Hindlimb muscle (tissue), 1 donor: ENCODE measurements around the gene BET1L. TPM values are rescaled to one million over a fixed set of nuclear protein-coding genes. Genes with fewer than 3 reads are reported as not detected.
"Not testable (repeated sequence)": the region's sequence is repeated elsewhere in the genome, so short reads cannot be mapped to it uniquely, and the experiment has no call there.

Source experiments
- DNase-seq: peaks from one replicate; pipeline ENCODE4 v3.0.0-alpha.2; 2013
- polyA plus RNA-seq: library from polyadenylated mRNA; unstranded; fragments of 120-200 nt; gene quantifications from one replicate; pipeline ENCODE4 v1.2.1, GENCODE V29; 2013; ENCODE audit not compliant: insufficient read length

Gene BET1L, protein sequence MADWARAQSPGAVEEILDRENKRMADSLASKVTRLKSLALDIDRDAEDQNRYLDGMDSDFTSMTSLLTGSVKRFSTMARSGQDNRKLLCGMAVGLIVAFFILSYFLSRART
- 35.6 TPM for polyA plus RNA-seq

- DNase-seq: peak; percentile 95
Measured at GRCh38 chr11:207208-207862, at the start of gene BET1L, which contains the start of gene RIC8A. Gene BET1L (minus strand): TSS chr11:207399. CDS start chr11:207321, 78 bp downstream. Gene RIC8A (plus strand): TSS chr11:207708. CDS start chr11:208855, 1,147 bp downstream.

DNA sequence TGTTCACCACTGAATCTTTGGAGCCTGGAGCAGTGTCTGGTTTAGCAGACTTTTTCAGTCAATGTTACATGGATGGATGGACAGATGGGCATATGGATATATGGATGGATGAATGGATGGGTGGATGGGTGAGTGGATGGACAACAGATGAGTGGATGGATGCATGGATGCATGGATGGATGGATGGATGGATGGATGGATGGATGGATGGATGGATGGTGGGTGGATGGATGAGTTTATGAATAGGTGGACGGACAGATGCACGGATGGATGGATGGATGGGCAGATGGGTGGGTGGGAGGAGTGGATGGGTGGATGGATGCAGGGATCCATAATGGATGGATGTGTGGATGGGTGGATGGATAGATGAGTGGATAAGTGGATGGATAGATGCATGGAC lies 48.6 kb upstream of the BET1L start:
- DNase-seq: no peak

GRCh38 chr11:255176-255575 lies 48.0 kb upstream of the BET1L start:
- DNase-seq: no peak

DNA sequence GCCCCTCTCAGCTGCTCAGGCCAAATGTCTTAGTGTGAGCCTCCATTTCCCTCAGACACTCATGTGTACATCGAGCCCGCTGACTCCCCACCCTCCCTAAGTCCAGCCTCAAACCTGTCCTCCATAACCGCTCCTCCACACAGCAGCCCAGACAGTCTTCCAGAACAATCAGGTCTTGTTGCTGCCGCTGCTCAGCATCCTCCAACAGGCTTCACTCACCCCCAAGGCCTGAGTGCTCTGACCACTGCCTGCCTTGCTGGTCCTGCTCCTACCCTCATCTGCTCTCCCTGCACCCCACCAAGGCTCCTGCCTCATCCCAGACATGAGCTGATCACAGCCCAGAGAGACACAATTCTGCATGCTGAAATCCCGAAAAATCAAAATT lies 46.7 kb upstream of the BET1L start:
- no peak for DNase-seq

DNA sequence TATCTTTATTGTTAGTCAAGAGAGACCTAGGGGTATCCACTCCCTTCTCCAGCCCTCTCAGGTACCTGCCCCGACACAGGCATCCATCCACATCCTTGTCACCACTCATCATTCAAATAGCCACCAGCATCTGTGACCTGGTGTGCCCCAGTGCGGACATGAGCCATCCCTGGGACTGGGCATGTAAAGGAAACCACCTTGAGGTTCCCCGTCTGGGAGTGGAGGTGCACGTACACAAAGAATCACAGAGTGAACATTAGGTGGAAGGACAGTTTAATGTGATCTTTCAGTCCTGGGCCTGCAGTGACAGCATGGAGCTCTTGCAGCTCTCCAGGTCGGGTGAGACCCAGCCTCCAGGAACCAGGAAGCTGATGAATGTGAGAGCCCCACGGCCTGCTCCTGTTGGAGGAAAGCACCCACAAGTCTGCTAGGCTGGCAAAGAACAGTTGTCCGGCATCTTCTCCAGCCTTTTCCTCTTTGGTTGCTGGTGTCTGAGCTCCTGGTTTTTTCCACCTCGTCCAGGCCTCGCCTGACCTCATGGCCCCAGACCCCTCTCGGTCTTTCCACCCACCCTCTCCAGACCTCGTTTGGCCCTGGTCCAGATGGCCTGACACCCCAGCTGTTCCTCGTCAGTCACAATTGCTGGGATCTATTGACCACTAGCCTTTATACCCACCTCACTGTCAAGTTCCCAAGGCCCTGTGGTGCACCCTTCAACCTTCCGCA lies 46.1 kb upstream of the BET1L start:
- no peak for DNase-seq

DNA sequence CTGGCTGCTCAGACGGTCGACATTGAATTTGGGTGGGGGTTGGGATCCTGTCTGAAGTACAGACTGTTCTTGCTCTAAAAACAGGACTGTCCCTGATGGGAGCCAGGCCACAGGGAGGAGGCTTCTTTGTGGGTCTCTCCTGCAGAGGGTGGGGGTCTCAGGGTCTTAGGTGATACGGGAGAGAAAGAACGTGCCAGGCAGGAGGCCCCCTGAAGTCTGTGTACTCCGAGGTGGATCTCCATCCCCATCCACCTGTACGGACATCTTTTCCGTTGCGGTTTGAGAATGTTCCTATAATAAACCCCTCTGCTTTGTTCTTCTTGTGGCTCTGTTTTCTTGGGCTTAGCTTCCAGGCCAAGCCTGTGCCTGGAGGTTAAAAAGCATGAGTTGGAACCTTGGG lies 45.5 kb upstream of the BET1L start:
- DNase-seq: no peak

DNA sequence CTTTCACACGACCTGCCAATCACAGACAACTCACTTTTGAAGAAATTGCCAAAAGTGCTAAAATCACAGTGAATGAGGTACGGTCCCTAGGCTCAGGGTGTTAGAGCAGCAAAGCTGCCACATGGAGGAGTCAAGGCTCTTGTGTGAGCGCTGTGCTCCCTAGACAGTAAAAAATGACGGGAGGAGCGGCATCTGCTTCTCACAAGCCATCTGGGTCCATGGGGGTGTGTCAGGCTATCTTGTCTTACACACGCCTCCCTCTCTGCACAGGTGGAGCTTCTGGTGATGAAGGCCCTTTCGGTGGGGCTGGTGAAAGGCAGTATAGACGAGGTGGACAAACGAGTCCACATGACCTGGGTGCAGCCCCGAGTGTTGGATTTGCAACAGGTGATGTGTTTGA lies 44.4 kb upstream of the BET1L start:
- no peak for DNase-seq

- DNase-seq: no peak
Measured at GRCh38 chr11:250740-251299, 43.6 kb upstream of the BET1L start.

DNA sequence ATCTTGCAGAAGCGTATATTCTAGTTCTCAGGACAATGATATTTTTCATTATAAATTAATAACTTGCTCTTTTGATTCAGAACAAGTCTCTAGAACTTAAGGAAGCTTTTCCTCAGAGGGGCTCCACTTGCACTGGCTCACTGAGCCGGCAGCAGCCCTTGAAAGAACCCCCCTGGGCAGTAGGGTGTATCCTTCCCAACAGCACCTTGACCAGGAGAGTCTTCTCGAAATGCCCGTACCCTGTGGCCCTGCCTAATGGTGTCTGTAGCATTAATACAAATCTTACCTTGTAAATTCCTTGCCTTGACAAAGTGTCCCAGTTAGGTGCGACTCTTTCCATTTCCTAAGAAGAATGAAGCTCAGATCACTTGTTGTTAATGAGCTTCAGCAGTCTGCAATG lies 43.1 kb upstream of the BET1L start:
- DNase-seq: no peak

- DNase-seq: no peak
Measured at GRCh38 chr11:249062-249461, 41.9 kb upstream of the BET1L start.

GRCh38 chr11:244376-244775 lies 37.2 kb upstream of the BET1L start:
- no peak for DNase-seq

DNA sequence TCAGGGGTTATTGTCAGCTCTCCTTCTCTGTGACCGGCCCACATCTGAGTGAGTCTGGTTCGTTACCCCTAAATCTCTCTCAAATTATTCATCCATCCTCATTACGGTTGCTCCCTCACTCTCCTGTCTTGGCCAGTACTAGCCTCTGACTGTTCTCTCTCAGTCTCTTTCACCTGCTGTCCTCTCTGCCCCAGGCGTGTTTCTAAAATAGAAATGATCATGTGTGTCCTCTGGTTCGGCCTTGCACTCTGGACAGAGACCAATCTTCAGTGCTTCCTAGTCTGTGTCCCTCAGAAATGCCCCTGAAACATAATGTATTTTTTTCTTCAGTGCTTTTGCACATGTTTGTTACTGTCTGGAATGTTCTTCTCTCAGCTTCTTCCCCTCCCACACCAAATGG lies 34.4 kb upstream of the BET1L start:
- DNase-seq: no peak

GRCh38 chr11:240315-240714 lies 33.1 kb upstream of the BET1L start:
- DNase-seq: no peak

- not testable (repeated sequence) for DNase-seq
Measured at GRCh38 chr11:238346-238745, 31.1 kb upstream of the BET1L start.

DNA sequence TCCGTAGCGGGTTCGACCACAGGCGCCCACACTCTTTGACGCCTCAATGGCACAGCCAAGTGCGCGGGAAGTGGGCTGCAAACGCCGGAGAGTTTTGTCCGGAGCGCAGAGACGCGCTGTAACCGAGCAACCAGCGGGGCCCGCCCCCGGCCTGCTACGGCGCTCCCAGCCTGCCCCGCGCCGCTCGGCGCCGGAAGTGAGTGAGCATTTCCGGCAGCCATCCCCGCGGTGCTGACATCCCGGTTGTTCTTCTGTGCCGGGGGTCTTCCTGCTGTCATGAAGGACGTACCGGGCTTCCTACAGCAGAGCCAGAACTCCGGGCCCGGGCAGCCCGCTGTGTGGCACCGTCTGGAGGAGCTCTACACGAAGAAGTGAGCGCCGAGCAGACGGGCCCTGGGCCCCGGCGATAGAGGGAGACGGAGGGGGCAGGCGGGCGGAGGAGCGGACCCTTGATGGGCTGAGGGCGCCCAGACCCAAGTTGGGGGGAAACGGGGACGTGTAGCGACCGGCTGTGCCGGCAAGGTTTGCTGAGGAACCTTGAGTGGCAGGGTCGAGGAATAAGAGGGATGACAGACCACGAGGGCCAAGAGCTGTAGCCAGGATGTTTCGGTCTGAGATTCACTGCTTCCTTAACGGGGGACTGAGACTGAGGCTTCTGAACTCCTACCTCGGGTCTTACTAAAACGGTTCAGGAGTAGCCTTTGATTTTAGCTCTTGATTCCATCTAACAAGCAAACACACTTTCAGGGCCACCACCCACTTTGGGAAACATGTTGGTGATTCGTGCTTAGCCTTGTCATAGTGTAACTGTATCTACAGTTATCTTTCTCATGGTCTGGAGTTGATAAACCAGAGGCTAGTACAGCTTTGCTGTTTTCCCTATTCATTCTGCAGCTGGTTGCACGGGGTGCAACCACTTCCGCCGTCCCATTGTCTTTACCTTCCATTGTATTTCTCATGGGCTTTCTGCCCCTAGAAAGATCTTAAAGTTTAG lies 29.9 kb upstream of the BET1L start, which contains the start of gene PSMD13:
TSS of gene PSMD13 (plus strand) at position 203 of the 994 bp plus-strand sequence. CDS start at position 277, 74 bp downstream.
- DNase-seq: peak; percentile 92

GRCh38 chr11:235997-236773 lies 29.0 kb upstream of the BET1L start, which contains the start of gene SIRT3:
Gene SIRT3 (minus strand): TSS chr11:236342. CDS start chr11:236328, 14 bp downstream.
- DNase-seq: peak; percentile 79

DNA sequence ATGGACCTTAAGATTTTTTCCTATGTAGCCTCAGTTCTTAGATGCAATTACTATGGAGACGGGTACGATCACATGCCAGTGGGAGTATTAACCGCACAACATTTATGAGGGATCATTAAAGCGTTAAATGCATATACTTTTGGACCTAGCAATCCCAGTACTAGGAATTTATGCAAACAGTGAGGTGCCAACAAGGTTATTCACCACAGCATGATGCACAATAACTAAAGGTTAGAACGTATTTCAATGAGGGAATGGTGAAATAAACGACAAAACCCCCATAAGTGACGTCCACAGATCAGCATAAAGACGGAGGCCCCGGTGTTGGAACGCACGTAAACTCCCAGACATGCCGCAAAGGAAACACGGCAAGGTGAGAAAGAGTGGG lies 28.4 kb upstream of the BET1L start:
- no peak for DNase-seq

- DNase-seq: no peak
Measured at GRCh38 chr11:235180-235579, 28.0 kb upstream of the BET1L start.

GRCh38 chr11:232783-233565 lies 25.8 kb upstream of the BET1L start:
- no peak for DNase-seq

GRCh38 chr11:230431-230830 lies 23.2 kb upstream of the BET1L start:
- DNase-seq: no peak
